Measurements from ENCODE around the gene KCNA3.
A peak's percentile ranks its signal among the peaks of the same experiment; 100 is the strongest.

KCNA3 gene

GRCh38 chr1:110637475-110637874 is 37.3 kb downstream of the KCNA3 start:
- no peak for DNase-seq

GRCh38 chr1:110636149-110636935 is 38.4 kb downstream of the KCNA3 start:
- no peak for DNase-seq

- DNase-seq, result no peak
Observed at GRCh38 chr1:110635434-110635833, 39.3 kb downstream of the KCNA3 start.

- no peak for DNase-seq
Observed at GRCh38 chr1:110634455-110635311, 40.1 kb downstream of the KCNA3 start.

GRCh38 chr1:110634086-110634454 is 40.7 kb downstream of the KCNA3 start:
- DNase-seq, result no peak

GRCh38 chr1:110633646-110634030 is 41.1 kb downstream of the KCNA3 start:
- no peak for DNase-seq

GRCh38 chr1:110631836-110632620 is 42.7 kb downstream of the KCNA3 start:
- no peak for DNase-seq

GRCh38 chr1:110630839-110631663 is 43.7 kb downstream of the KCNA3 start:
- DNase-seq, result peak; percentile 77

- DNase-seq, result no peak
Observed at GRCh38 chr1:110628323-110629105, 46.2 kb downstream of the KCNA3 start.

- no peak for DNase-seq
Observed at GRCh38 chr1:110627764-110628163, 47.0 kb downstream of the KCNA3 start.

GRCh38 chr1:110626889-110627288 is 47.9 kb downstream of the KCNA3 start:
- DNase-seq, result no peak
